ENCODE data around the gene PPP3CA. TPM values are rescaled to one million over a fixed set of nuclear protein-coding genes. Genes with fewer than 3 reads are reported as not detected.

PPP3CA gene
- total RNA-seq, 8 experiments from 2014 or later, result 18.6 to 68.7 (median 22.6) TPM

- no peak overlapping the region for H3K4me3 ChIP-seq
- H3K27ac ChIP-seq, result no peak overlapping the region
- WGBS, 10 experiments, result 64 to 100% (median 90%) methylated on average over 1 to 4 of the region's 4 CpGs; no CpG with 5 or more reads in 1 of the 10 experiments
- H3K4me1 ChIP-seq (replicated peaks in 1 of 2), result no peaks in the 10 kb centered on the region
- no peak for ATAC-seq (replicated peaks in 6 of 8)
- in situ Hi-C loops (cut with MboI; ENCODE audit: low pct_unique_long_range_greater_than_20kb in 2 of 9, low sequenced_read_pairs in 9 of 9, unreplicated experiment in 9 of 9), result no loop called here
Observed at GRCh38 chr4:101208171-101208570, 139.2 kb downstream of the PPP3CA start.

DNA sequence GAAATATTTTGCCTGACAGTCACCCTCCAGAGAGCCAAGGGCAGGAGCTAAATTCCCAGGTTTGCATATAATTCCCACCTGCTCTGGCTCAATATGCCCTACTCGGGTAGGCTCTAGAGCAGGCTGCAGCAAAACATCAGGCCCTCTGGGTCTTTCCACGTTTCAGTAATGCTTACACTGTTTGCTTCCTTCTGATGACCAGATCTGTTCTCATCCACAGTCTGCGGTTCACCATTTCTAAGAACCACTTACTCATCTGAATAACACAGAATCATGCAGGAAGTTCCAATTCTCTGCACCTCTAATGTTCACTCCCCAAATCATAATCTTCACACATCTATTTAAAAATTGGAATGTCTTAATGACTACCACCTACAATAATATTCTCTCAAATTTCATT lies 141.4 kb downstream of the PPP3CA start:
- in situ Hi-C loops (cut with MboI; ENCODE audit: low pct_unique_long_range_greater_than_20kb in 2 of 9, low sequenced_read_pairs in 9 of 9, unreplicated experiment in 9 of 9), result no loop called here
- ATAC-seq (replicated peaks in 6 of 8), result peak in 2 of 8 experiments; percentile 40 to 42
- WGBS, 10 experiments, result 46 to 92% (median 75%) methylated on average over 1 to 3 of the region's 3 CpGs; no CpG with 5 or more reads in 3 of the 10 experiments
- Histone ChIP-seq H3K27ac (no peak overlapping the region), H3K4me3 (no peak overlapping the region), H3K4me1 (replicated peaks in 1 of 2) (no peaks in the 10 kb centered on the region)

GRCh38 chr4:101201421-101201820 lies 145.9 kb downstream of the PPP3CA start:
- Histone ChIP-seq H3K4me1 (replicated peaks in 1 of 2) (peaks cover 0 to 5% of the 10 kb centered on the region in 2 donors), H3K27ac (no peak overlapping the region), H3K4me3 (no peak overlapping the region)
- 0 to 100% (median 50%) methylated on average over 1 to 2 of the region's 2 CpGs for WGBS, 10 experiments
- peak in 5 of 8 experiments; percentile 17 to 56 (median 48) for ATAC-seq (replicated peaks in 6 of 8)
- in situ Hi-C loops (cut with MboI; ENCODE audit: low pct_unique_long_range_greater_than_20kb in 2 of 9, low sequenced_read_pairs in 9 of 9, unreplicated experiment in 9 of 9), result no loop called here

GRCh38 chr4:101200561-101200960 lies 146.8 kb downstream of the PPP3CA start:
- peak in 2 of 8 experiments; percentile 88 to 89 for ATAC-seq (replicated peaks in 6 of 8)
- Histone ChIP-seq H3K4me3 (no peak overlapping the region), H3K4me1 (replicated peaks in 1 of 2) (peaks cover 0 to 5% of the 10 kb centered on the region in 2 donors), H3K27ac (no peak overlapping the region)
- WGBS, 10 experiments, result 0 to 93% (median 72%) methylated on average over 1 to 4 of the region's 4 CpGs
- in situ Hi-C loops (cut with MboI; ENCODE audit: low pct_unique_long_range_greater_than_20kb in 2 of 9, low sequenced_read_pairs in 9 of 9, unreplicated experiment in 9 of 9), result no loop called here

DNA sequence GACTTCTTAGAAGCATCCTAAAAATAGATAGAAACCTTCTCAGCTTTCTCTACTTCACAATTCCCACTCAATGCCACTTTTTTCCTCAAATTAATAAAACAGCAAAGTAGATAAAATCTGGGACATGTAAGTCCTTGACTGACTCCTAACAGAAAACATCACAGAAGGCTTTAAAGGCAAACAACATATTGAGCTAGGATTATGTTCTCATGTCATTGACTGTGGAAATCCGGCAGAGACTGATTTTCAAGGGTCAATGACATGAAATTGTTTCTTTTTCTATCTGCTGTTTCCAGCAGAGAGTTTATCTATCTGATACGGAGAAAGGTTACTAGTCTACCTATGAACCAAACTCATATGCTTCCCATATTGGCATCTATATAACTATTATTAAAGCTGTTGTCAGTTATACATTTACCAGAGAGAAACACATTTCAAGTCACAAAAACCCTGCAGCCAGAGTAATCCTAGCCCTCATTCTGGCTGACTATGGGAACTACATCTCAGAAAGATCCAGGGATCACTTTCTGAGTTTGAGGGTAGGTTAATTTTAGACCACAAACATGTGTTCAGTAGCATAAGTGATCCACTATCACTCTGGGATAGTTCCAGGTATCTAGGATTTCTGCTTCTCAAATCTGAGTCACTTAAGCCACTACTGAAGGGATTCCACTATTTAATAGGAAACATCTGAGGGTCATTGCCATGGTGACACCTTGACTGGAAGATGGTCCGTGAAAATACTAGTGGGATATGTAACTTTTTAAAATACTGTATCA lies 147.6 kb downstream of the PPP3CA start:
- no peak for ATAC-seq (replicated peaks in 6 of 8)
- H3K27ac ChIP-seq, result no peak overlapping the region
- no peak overlapping the region for H3K4me3 ChIP-seq
- in situ Hi-C loops (cut with MboI; ENCODE audit: low pct_unique_long_range_greater_than_20kb in 2 of 9, low sequenced_read_pairs in 9 of 9, unreplicated experiment in 9 of 9), result loop anchor here in 1 of 9 experiments (25.0 kb wide), 1 partner anchor 138 kb away; the partner anchor contains the start of gene PPP3CA
- whole genome bisulfite sequencing, 10 experiments, result 56 to 100% (median 85%) methylated on average over 1 to 3 of the region's 3 CpGs
- peaks cover 0 to 5% of the 10 kb centered on the region in 2 donors for H3K4me1 ChIP-seq (replicated peaks in 1 of 2)

- in situ Hi-C loops (cut with MboI; ENCODE audit: low pct_unique_long_range_greater_than_20kb in 2 of 9, low sequenced_read_pairs in 9 of 9, unreplicated experiment in 9 of 9), result loop anchor here in 1 of 9 experiments (25.0 kb wide), 1 partner anchor 138 kb away; the partner anchor contains the start of gene PPP3CA
- Histone ChIP-seq H3K27ac (no peak overlapping the region), H3K4me3 (no peak overlapping the region), H3K4me1 (replicated peaks in 1 of 2) (peaks cover 0 to 5% of the 10 kb centered on the region in 2 donors)
- WGBS, 10 experiments, result 0 to 100% (median 83%) methylated on average over 1 to 4 of the region's 4 CpGs
- no peak for ATAC-seq (replicated peaks in 6 of 8)
Observed at GRCh38 chr4:101198682-101199339, 148.5 kb downstream of the PPP3CA start.

DNA sequence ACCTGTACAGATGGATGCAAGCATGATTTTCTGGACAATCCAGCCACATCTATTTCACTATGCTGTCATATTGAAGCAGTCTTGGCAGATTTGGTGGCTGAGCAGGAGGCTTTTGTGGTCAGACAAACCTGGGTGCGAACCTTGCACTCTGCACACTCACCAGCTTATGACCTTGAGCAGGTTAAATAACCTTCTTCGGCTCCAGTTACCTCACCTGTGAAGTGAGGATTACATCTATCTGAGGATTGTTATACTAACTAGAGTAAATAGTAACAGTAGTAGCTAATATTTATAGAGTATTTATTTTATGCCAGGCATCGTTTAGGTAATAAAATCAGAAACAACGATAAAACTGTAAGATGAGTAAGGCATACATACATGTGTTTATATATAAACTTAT lies 150.0 kb downstream of the PPP3CA start:
- Histone ChIP-seq H3K27ac (no peak overlapping the region), H3K4me3 (no peak overlapping the region), H3K4me1 (replicated peaks in 1 of 2) (peaks cover 0 to 5% of the 10 kb centered on the region in 2 donors)
- no peak for ATAC-seq (replicated peaks in 6 of 8)
- WGBS, 10 experiments, result 93 to 100% (median 100%) methylated on average over 1 to 4 of the region's 4 CpGs; no CpG with 5 or more reads in 1 of the 10 experiments
- in situ Hi-C loops (cut with MboI; ENCODE audit: low pct_unique_long_range_greater_than_20kb in 2 of 9, low sequenced_read_pairs in 9 of 9, unreplicated experiment in 9 of 9), result loop anchor here in 1 of 9 experiments (25.0 kb wide), 1 partner anchor 140 kb away; the partner anchor contains the start of gene PPP3CA

DNA sequence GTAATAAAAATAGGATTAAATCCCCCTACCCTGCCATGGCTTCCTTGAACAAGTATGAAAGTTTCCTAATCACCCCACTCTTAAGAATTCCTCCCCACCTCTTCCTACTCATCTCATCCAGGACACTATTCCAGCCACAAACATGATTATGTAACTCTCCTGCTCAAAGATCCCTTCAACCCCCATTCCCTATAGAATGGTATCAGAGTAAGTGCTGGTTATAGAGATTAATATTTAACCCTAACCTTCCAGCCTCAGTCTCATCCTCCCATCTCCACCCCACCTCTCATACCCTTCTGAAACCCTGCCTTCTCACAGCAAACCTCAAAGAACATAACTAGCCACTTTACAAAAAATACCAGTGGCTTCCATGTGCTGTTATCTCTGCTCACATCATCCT lies 155.1 kb downstream of the PPP3CA start:
- Histone ChIP-seq H3K4me1 (replicated peaks in 1 of 2) (peaks cover 14 to 17% of the 10 kb centered on the region in 2 donors), H3K4me3 (no peak overlapping the region), H3K27ac (no peak overlapping the region)
- in situ Hi-C loops (cut with MboI; ENCODE audit: low pct_unique_long_range_greater_than_20kb in 2 of 9, low sequenced_read_pairs in 9 of 9, unreplicated experiment in 9 of 9), result loop anchor here in 1 of 9 experiments (25.0 kb wide), 1 partner anchor 145 kb away; the partner anchor contains the start of gene PPP3CA
- ATAC-seq (replicated peaks in 6 of 8), result peak in 3 of 8 experiments; percentile 8 to 26 (median 21)

DNA sequence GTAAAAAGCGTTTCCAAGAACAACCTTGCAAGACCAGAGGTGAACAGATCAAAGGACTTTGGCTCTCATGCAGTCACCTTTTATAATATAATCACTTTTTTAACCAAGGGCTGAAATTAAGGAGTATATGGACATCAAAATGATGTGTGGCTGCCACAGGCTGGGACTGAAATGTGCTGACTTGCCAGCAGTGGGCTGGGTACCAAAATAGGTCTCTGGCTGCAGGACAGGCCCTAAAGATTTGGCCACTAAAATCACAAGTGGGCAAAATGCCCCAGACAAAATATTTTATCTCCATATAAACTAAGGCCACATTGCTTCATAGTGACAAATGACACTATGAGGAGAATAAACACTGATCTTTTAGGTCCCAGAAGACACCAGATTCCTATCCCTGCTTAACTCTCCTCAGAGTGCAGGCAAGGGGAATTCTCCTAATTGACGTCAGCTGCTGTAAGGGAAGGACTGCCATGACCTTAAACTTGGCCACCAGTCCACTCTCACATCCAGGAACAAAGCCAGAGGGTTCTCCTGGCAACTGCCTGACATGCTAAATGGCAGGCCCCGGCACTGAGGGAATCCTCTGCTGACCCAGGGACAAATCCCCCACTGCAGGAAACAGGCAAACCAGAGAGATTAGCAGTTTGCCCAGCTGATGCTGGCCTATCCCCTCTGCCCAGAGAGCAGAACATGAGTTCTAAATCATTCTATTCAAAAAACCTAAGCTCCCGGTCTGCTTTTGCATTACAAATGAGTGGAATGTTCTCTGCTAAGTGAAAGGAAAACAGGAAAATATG lies 155.8 kb downstream of the PPP3CA start:
- no peak overlapping the region for H3K4me3 ChIP-seq
- WGBS, 10 experiments, result 0 to 100% (median 31%) methylated on average over 1 to 4 of the region's 4 CpGs; no CpG with 5 or more reads in 1 of the 10 experiments
- in situ Hi-C loops (cut with MboI; ENCODE audit: low pct_unique_long_range_greater_than_20kb in 2 of 9, low sequenced_read_pairs in 9 of 9, unreplicated experiment in 9 of 9), result loop anchor here in 1 of 9 experiments (25.0 kb wide), 1 partner anchor 146 kb away; the partner anchor contains the start of gene PPP3CA
- ATAC-seq (replicated peaks in 6 of 8), result peak; percentile 92 to 98 (median 94)
- no peak overlapping the region for H3K27ac ChIP-seq
- peaks cover 14 to 17% of the 10 kb centered on the region in 2 donors for H3K4me1 ChIP-seq (replicated peaks in 1 of 2)

- in situ Hi-C loops (cut with MboI; ENCODE audit: low pct_unique_long_range_greater_than_20kb in 2 of 9, low sequenced_read_pairs in 9 of 9, unreplicated experiment in 9 of 9), result loop anchor here in 1 of 9 experiments (25.0 kb wide), 1 partner anchor 147 kb away; the partner anchor contains the start of gene PPP3CA
- WGBS, 10 experiments, result 79 to 100% (median 93%) methylated on average over 1 to 3 of the region's 3 CpGs; no CpG with 5 or more reads in 2 of the 10 experiments
- peaks cover 14 to 17% of the 10 kb centered on the region in 2 donors for H3K4me1 ChIP-seq (replicated peaks in 1 of 2)
- no peak overlapping the region for H3K27ac ChIP-seq
- no peak for ATAC-seq (replicated peaks in 6 of 8)
- no peak overlapping the region for H3K4me3 ChIP-seq
Observed at GRCh38 chr4:101190751-101191150, 156.6 kb downstream of the PPP3CA start.

DNA sequence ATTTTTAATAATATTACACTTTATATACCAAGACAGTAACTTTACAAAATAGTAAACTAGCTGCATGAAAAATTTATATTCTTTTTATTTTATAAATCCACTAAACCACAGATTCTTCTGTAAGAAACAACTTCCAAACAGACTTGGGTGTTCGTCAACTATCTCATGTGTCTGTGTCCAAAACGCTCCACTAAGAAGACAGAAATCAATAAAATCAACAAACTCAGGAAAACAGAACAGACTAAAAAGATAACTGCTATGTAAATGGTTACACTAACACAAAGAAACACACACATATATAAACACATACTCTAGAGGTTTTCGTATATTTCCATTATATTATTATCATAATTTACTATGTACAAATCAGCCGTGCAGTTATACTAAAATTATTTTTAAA lies 158.4 kb downstream of the PPP3CA start:
- Histone ChIP-seq H3K4me3 (no peak overlapping the region), H3K4me1 (replicated peaks in 1 of 2) (peaks cover 14 to 17% of the 10 kb centered on the region in 2 donors), H3K27ac (no peak overlapping the region)
- no peak for ATAC-seq (replicated peaks in 6 of 8)
- in situ Hi-C loops (cut with MboI; ENCODE audit: low pct_unique_long_range_greater_than_20kb in 2 of 9, low sequenced_read_pairs in 9 of 9, unreplicated experiment in 9 of 9), result loop anchor here in 1 of 9 experiments (25.0 kb wide), 1 partner anchor 148 kb away; the partner anchor contains the start of gene PPP3CA
- 52 to 100% (median 88%) methylated on average over 1 to 4 of the region's 4 CpGs; no CpG with 5 or more reads in 1 of the 10 experiments for WGBS, 10 experiments

DNA sequence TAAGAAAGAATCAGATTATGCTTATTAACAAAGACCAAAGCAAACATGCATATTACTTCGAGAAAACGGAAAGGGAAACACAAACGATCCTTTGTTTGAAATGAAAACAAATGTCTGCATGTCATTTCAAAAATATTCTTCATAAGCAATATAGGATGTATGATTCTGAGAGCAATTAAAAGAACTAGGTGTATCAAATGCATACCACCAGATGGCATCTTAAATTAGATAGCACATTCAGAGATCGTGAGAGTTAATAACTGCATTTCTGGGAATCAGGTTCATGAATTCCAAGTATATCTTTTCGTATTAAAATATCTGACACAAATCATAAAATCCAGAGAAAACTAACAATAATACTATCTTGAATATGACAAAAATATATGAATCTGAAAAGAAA lies 159.5 kb downstream of the PPP3CA start:
- Histone ChIP-seq H3K27ac (no peak overlapping the region), H3K4me3 (no peak overlapping the region), H3K4me1 (replicated peaks in 1 of 2) (peaks cover 14 to 17% of the 10 kb centered on the region in 2 donors)
- in situ Hi-C loops (cut with MboI; ENCODE audit: low pct_unique_long_range_greater_than_20kb in 2 of 9, low sequenced_read_pairs in 9 of 9, unreplicated experiment in 9 of 9), result loop anchor here in 1 of 9 experiments (25.0 kb wide), 1 partner anchor 149 kb away; the partner anchor contains the start of gene PPP3CA
- WGBS, 10 experiments, result 30 to 92% (median 71%) methylated on average over 3 to 5 of the region's 5 CpGs
- no peak for ATAC-seq (replicated peaks in 6 of 8)
